SU-DHL-6 (cell line): Measurements from ENCODE around the gene FBXO42.

Experiments
- H2AFZ ChIP-seq: fragments of 200-600 bp; sonication (generic); 2 replicates; pipeline ENCODE4 v1.6.1; 2014; ENCODE audit warnings: low read depth, mild to moderate bottlenecking, moderate library complexity, mixed read lengths, antibody characterized with exemption, low read length; ENCODE audit not compliant: severe bottlenecking
- H3F3A ChIP-seq: fragments of 200-600 bp; shearing (Covaris generic); 2 replicates; pipeline ENCODE4 v1.6.0; 2016; ENCODE audit warnings: antibody characterized with exemption, mild to moderate bottlenecking; ENCODE audit not compliant: insufficient read depth
- H3K27ac ChIP-seq: fragments of 200-600 bp; sonication (generic); 2 replicates; pipeline ENCODE4 v1.5.1; 2016; ENCODE audit warnings: low read depth, mild to moderate bottlenecking, low read length, moderate library complexity, mixed read lengths
- H3K27me3 ChIP-seq: fragments of 200-600 bp; sonication (generic), shearing (Covaris generic); 2 replicates; pipeline ENCODE4 v1.6.0; 2014; ENCODE audit warnings: mild to moderate bottlenecking, low read length
- H3K36me3 ChIP-seq: fragments of 200-600 bp; sonication (generic); 2 replicates; pipeline ENCODE4 v1.6.1; 2014; ENCODE audit warnings: mild to moderate bottlenecking, low read length, mixed read lengths
- H3K4me2 ChIP-seq: fragments of 300-600, 200-600 bp; shearing (Covaris generic), sonication (generic); 2 replicates; pipeline ENCODE4 v1.6.0; 2014; ENCODE audit warnings: low read length, low read depth, mild to moderate bottlenecking; ENCODE audit not compliant: poor library complexity, severe bottlenecking
- H3K4me3 ChIP-seq: fragments of 200-600 bp; sonication (generic); 2 replicates; pipeline ENCODE4 v1.5.1; 2014; ENCODE audit warnings: antibody characterized with exemption, low read length, mild to moderate bottlenecking, mixed read lengths; ENCODE audit not compliant: insufficient read depth, poor library complexity, severe bottlenecking
- H3K79me2 ChIP-seq: fragments of 200-600 bp; sonication (generic); 2 replicates; pipeline ENCODE4 v1.6.1; 2014; ENCODE audit warnings: mild to moderate bottlenecking, low read length, moderate library complexity; ENCODE audit not compliant: insufficient read depth
- H3K9ac ChIP-seq: fragments of 200-600 bp; sonication (generic); 2 replicates; pipeline ENCODE4 v1.7.0; 2014; ENCODE audit warnings: mild to moderate bottlenecking, low read length
- H3K9me2 ChIP-seq: fragments of 200-600 bp; sonication (generic); replicated peaks from 2 replicates; pipeline ENCODE4 v1.6.1; 2014; ENCODE audit warnings: low read length; ENCODE audit not compliant: insufficient read depth
- H3K9me3 ChIP-seq: fragments of 200-600 bp; sonication (generic); 2 replicates; pipeline ENCODE4 v1.6.1; 2014; ENCODE audit warnings: low read length, mixed read lengths; ENCODE audit not compliant: insufficient read depth
- H4K20me1 ChIP-seq: fragments of 200-600 bp; sonication (generic); 2 replicates; pipeline ENCODE4 v1.6.1; 2014; ENCODE audit warnings: low read depth, mild to moderate bottlenecking, antibody characterized with exemption, low read length, moderate library complexity, mixed read lengths
- CTCF ChIP-seq: fragments of 200-600 bp; sonication (generic); IDR thresholded peaks from one replicate; pipeline ENCODE4 v1.5.1; 2017; ENCODE audit warnings: antibody characterized with exemption, mild to moderate bottlenecking, low read length, moderate library complexity; ENCODE audit not compliant: insufficient read depth, poor library complexity, severe bottlenecking
- EZH2phosphoT487 ChIP-seq: fragments of 200-600 bp; sonication (generic), shearing (Covaris generic); conservative IDR thresholded peaks from 2 replicates; pipeline ENCODE4 v1.6.1; 2018; ENCODE audit warnings: mild to moderate bottlenecking, antibody characterized with exemption, low read length, moderate library complexity, mixed read lengths

Gene FBXO42

GRCh38 chr1:16245476-16246196, 106.6 kb downstream of the FBXO42 start:
- H3F3A ChIP-seq = peaks cover 8% of the 10 kb centered on the region; the same call in 1 of the 2 replicates
- no peak overlapping the region for H3K9ac ChIP-seq
- H3K4me2 ChIP-seq = no peak overlapping the region
- H3K27me3 ChIP-seq = no peaks in the 10 kb centered on the region
- no peak overlapping the region for H2AFZ ChIP-seq
- H3K9me3 ChIP-seq = no peaks in the 10 kb centered on the region
- no peak for TF ChIP-seq EZH2phosphoT487
- no peak for TF ChIP-seq CTCF
- H4K20me1 ChIP-seq = no peaks in the 10 kb centered on the region
- H3K79me2 ChIP-seq = no peaks in the 10 kb centered on the region
- H3K36me3 ChIP-seq = no peaks in the 10 kb centered on the region
- no peak overlapping the region for H3K27ac ChIP-seq
- no peak overlapping the region for H3K4me3 ChIP-seq
- H3K9me2 ChIP-seq = no peaks in the 10 kb centered on the region

- Histone ChIP-seq H3K4me2 (no peak overlapping the region), H3F3A (peaks cover 8% of the 10 kb centered on the region; the same call in 1 of the 2 replicates), H2AFZ (no peak overlapping the region), H3K9me3 (no peaks in the 10 kb centered on the region), H3K36me3 (no peaks in the 10 kb centered on the region), H3K9ac (no peak overlapping the region), H3K27ac (no peak overlapping the region), H3K79me2 (no peaks in the 10 kb centered on the region), H4K20me1 (no peaks in the 10 kb centered on the region), H3K4me3 (no peak overlapping the region), H3K27me3 (no peaks in the 10 kb centered on the region), H3K9me2 (no peaks in the 10 kb centered on the region)
- TF ChIP-seq CTCF (peak; percentile 8), EZH2phosphoT487 (no peak)
Measured at GRCh38 chr1:16244650-16245285, 107.5 kb downstream of the FBXO42 start.

- TF ChIP-seq CTCF (peak; percentile 63), EZH2phosphoT487 (no peak)
- H3K9ac ChIP-seq = no peak overlapping the region
- H3K4me2 ChIP-seq = no peak overlapping the region
- no peaks in the 10 kb centered on the region for H3K9me3 ChIP-seq
- H3K9me2 ChIP-seq = no peaks in the 10 kb centered on the region
- H3F3A ChIP-seq = 0 out of 2 replicates have a peak, but pooled peaks cover 2% of the 10 kb centered on the region
- H3K27ac ChIP-seq = no peak overlapping the region
- H3K27me3 ChIP-seq = no peaks in the 10 kb centered on the region
- H3K79me2 ChIP-seq = no peaks in the 10 kb centered on the region
- no peak overlapping the region for H2AFZ ChIP-seq
- no peak overlapping the region for H3K4me3 ChIP-seq
- H4K20me1 ChIP-seq = no peaks in the 10 kb centered on the region
- no peaks in the 10 kb centered on the region for H3K36me3 ChIP-seq
Measured at GRCh38 chr1:16243936-16244649, 108.2 kb downstream of the FBXO42 start.
